GM19043 (cell line): ENCODE results near the gene DDX51.
"Not testable (repeated sequence)": the region's sequence is repeated elsewhere in the genome, so short reads cannot be mapped to it uniquely, and the experiment has no call there.

Experiments used
- ATAC-seq: cut with Tn5 transposase; IDR thresholded peaks from one replicate; pipeline ENCODE4 v1.9.1; 2021; ENCODE audit warnings: low read depth; ENCODE audit not compliant: unreplicated experiment

The DDX51 gene

GRCh38 chr12:132156573-132157325 lies 12.6 kb upstream of the DDX51 start:
- ATAC-seq, result no peak

GRCh38 chr12:132155771-132156572 lies 11.9 kb upstream of the DDX51 start:
- ATAC-seq, result no peak

- no peak for ATAC-seq
These were observed 11.0 kb upstream of the DDX51 start for GRCh38 chr12:132154941-132155770.

GRCh38 chr12:132154341-132154761 lies 10.2 kb upstream of the DDX51 start:
- no peak for ATAC-seq

GRCh38 chr12:132153501-132154340 lies 9.6 kb upstream of the DDX51 start:
- ATAC-seq, result no peak

- no peak for ATAC-seq
These were observed 8.8 kb upstream of the DDX51 start for GRCh38 chr12:132152953-132153352.

GRCh38 chr12:132152411-132152821 lies 8.3 kb upstream of the DDX51 start:
- ATAC-seq, result no peak

GRCh38 chr12:132151766-132152410 lies 7.8 kb upstream of the DDX51 start:
- ATAC-seq, result no peak

- ATAC-seq, result no peak
These were observed 7.1 kb upstream of the DDX51 start for GRCh38 chr12:132151145-132151765.

GRCh38 chr12:132150780-132151144 lies 6.6 kb upstream of the DDX51 start:
- no peak for ATAC-seq

GRCh38 chr12:132149526-132149925 lies 5.4 kb upstream of the DDX51 start:
- not testable (repeated sequence) for ATAC-seq

GRCh38 chr12:132148368-132149045 lies 4.4 kb upstream of the DDX51 start:
- ATAC-seq, result no peak

GRCh38 chr12:132147423-132148367 lies 3.6 kb upstream of the DDX51 start:
- ATAC-seq, result no peak

GRCh38 chr12:132146772-132147422 lies 2.8 kb upstream of the DDX51 start:
- ATAC-seq, result no peak

- ATAC-seq, result no peak
These were observed 2.0 kb upstream of the DDX51 start for GRCh38 chr12:132146098-132146497.

- no peak for ATAC-seq
These were observed 1.2 kb upstream of the DDX51 start for GRCh38 chr12:132145334-132145733.

GRCh38 chr12:132144810-132145168 lies 670 bp upstream of the DDX51 start:
- ATAC-seq, result no peak
